Mucosa of stomach (tissue), 1 donor: ENCODE data around the gene C3orf22.
"Not testable (repeated sequence)": the region's sequence is repeated elsewhere in the genome, so short reads cannot be mapped to it uniquely, and the experiment has no call there.

ENCODE experiments used
- H3K27me3 ChIP-seq: one replicate; pipeline ENCODE4 v1.7.0; 2013; ENCODE audit warnings: mild to moderate bottlenecking, low read length; ENCODE audit not compliant: control insufficient read depth, insufficient read depth
- H3K36me3 ChIP-seq: one replicate; pipeline ENCODE4 v1.7.0; 2013; ENCODE audit warnings: low read length; ENCODE audit not compliant: control insufficient read depth, insufficient read depth
- H3K4me1 ChIP-seq: one replicate; pipeline ENCODE4 v1.7.0; 2013; ENCODE audit warnings: mild to moderate bottlenecking, low read length; ENCODE audit not compliant: control insufficient read depth, insufficient read depth
- H3K4me3 ChIP-seq: one replicate; pipeline ENCODE4 v1.7.0; 2013; ENCODE audit warnings: low read length
- H3K9ac ChIP-seq: one replicate; pipeline ENCODE4 v1.7.0; 2013; ENCODE audit warnings: mild to moderate bottlenecking, low read length, moderate library complexity
- H3K9me3 ChIP-seq: one replicate; pipeline ENCODE4 v1.7.0; 2013; ENCODE audit warnings: mild to moderate bottlenecking, low read length, moderate library complexity; ENCODE audit not compliant: control insufficient read depth
- donor health status: Pancreatic carcinoma.

C3orf22 gene

GRCh38 chr3:126538966-126539365 lies 19.8 kb downstream of the C3orf22 start:
- Histone ChIP-seq H3K36me3 (no peaks in the 10 kb centered on the region), H3K9me3 (no peaks in the 10 kb centered on the region), H3K9ac (no peak overlapping the region), H3K4me3 (no peak overlapping the region), H3K4me1 (peaks cover 12% of the 10 kb centered on the region), H3K27me3 (peaks cover 23% of the 10 kb centered on the region)

GRCh38 chr3:126538316-126538715 lies 20.4 kb downstream of the C3orf22 start:
- H3K4me3 ChIP-seq = no peak overlapping the region
- H3K9me3 ChIP-seq = no peaks in the 10 kb centered on the region
- H3K4me1 ChIP-seq = peaks cover 12% of the 10 kb centered on the region
- H3K27me3 ChIP-seq = peaks cover 22% of the 10 kb centered on the region
- no peak overlapping the region for H3K9ac ChIP-seq
- no peaks in the 10 kb centered on the region for H3K36me3 ChIP-seq

GRCh38 chr3:126537730-126538281 lies 20.9 kb downstream of the C3orf22 start:
- no peak overlapping the region for H3K4me3 ChIP-seq
- peaks cover 17% of the 10 kb centered on the region for H3K27me3 ChIP-seq

GRCh38 chr3:126537116-126537729 lies 21.5 kb downstream of the C3orf22 start:
- peaks cover 12% of the 10 kb centered on the region for H3K4me1 ChIP-seq
- H3K36me3 ChIP-seq = no peaks in the 10 kb centered on the region
- H3K9ac ChIP-seq = no peak overlapping the region
- no peak overlapping the region for H3K4me3 ChIP-seq
- no peaks in the 10 kb centered on the region for H3K9me3 ChIP-seq
- H3K27me3 ChIP-seq = peaks cover 17% of the 10 kb centered on the region

More at GRCh38 chr3:126537730-126538281, 20.9 kb downstream of the C3orf22 start:
- H3K4me1 ChIP-seq = peaks cover 12% of the 10 kb centered on the region
- no peak overlapping the region for H3K9ac ChIP-seq
- no peaks in the 10 kb centered on the region for H3K36me3 ChIP-seq
- H3K9me3 ChIP-seq = no peaks in the 10 kb centered on the region

- H3K36me3 ChIP-seq = no peaks in the 10 kb centered on the region
- no peaks in the 10 kb centered on the region for H3K9me3 ChIP-seq
- no peak overlapping the region for H3K4me3 ChIP-seq
- H3K4me1 ChIP-seq = peaks cover 12% of the 10 kb centered on the region
- peaks cover 13% of the 10 kb centered on the region for H3K27me3 ChIP-seq
- H3K9ac ChIP-seq = no peak overlapping the region
Measured at GRCh38 chr3:126536126-126536525, 22.6 kb downstream of the C3orf22 start.

- Histone ChIP-seq H3K9ac (no peak overlapping the region), H3K9me3 (no peaks in the 10 kb centered on the region), H3K4me1 (peaks cover 7% of the 10 kb centered on the region), H3K27me3 (peaks cover 8% of the 10 kb centered on the region), H3K4me3 (no peak overlapping the region), H3K36me3 (no peaks in the 10 kb centered on the region)
Measured at GRCh38 chr3:126535636-126536035, 23.1 kb downstream of the C3orf22 start.

- not testable (repeated sequence) for H3K27me3 ChIP-seq, H3K36me3 ChIP-seq, H3K9me3 ChIP-seq, H3K9ac ChIP-seq, H3K4me3 ChIP-seq, H3K4me1 ChIP-seq
Measured at GRCh38 chr3:126534716-126535115, 24.0 kb downstream of the C3orf22 start.

GRCh38 chr3:126533506-126533905 lies 25.2 kb downstream of the C3orf22 start:
- Histone ChIP-seq H3K27me3 (peaks cover 3% of the 10 kb centered on the region), H3K4me3 (no peak overlapping the region), H3K36me3 (no peaks in the 10 kb centered on the region), H3K9me3 (no peaks in the 10 kb centered on the region), H3K4me1 (no peaks in the 10 kb centered on the region), H3K9ac (no peak overlapping the region)

GRCh38 chr3:126531051-126531330 lies 27.7 kb downstream of the C3orf22 start:
- no peaks in the 10 kb centered on the region for H3K27me3 ChIP-seq
- no peaks in the 10 kb centered on the region for H3K9me3 ChIP-seq
- no peaks in the 10 kb centered on the region for H3K36me3 ChIP-seq
- H3K4me3 ChIP-seq = no peak overlapping the region
- H3K4me1 ChIP-seq = no peaks in the 10 kb centered on the region
- H3K9ac ChIP-seq = no peak overlapping the region

GRCh38 chr3:126530171-126531050 lies 28.3 kb downstream of the C3orf22 start:
- Histone ChIP-seq H3K9me3 (no peaks in the 10 kb centered on the region), H3K4me3 (no peak overlapping the region), H3K36me3 (no peaks in the 10 kb centered on the region), H3K4me1 (peaks cover under 1% of the 10 kb centered on the region), H3K9ac (no peak overlapping the region), H3K27me3 (no peaks in the 10 kb centered on the region)

GRCh38 chr3:126529585-126530170 lies 29.1 kb downstream of the C3orf22 start:
- Histone ChIP-seq H3K4me3 (no peak overlapping the region), H3K4me1 (peaks cover 8% of the 10 kb centered on the region), H3K9ac (no peak overlapping the region), H3K9me3 (no peaks in the 10 kb centered on the region), H3K36me3 (no peaks in the 10 kb centered on the region), H3K27me3 (peaks cover 3% of the 10 kb centered on the region)
